ENCODE measurements around the gene MEPE. TPM values are rescaled to one million over a fixed set of nuclear protein-coding genes. Genes with fewer than 3 reads are reported as not detected.

Gene MEPE
- total RNA-seq, 1 donor from 2014 or later, result not detected

GRCh38 chr4:87857789-87858188, 25.0 kb downstream of the MEPE start:
- Mint-ChIP-seq H3K9me3 (peaks cover 2% of the 10 kb centered on the region), H3K27ac (no peak overlapping the region), H3K27me3 (ENCODE audit: insufficient read depth, low read depth) (peaks cover 4% of the 10 kb centered on the region), H3K4me3 (no peak overlapping the region), H3K36me3 (no peaks in the 10 kb centered on the region), H3K4me1 (peaks cover 6% of the 10 kb centered on the region)
- Histone ChIP-seq H3K4me2 (no peak overlapping the region), H3K79me2 (ENCODE audit: low read depth) (no peaks in the 10 kb centered on the region), H3K9me3 (ENCODE audit: low read depth) (no peaks in the 10 kb centered on the region), H3K27ac (no peak overlapping the region), H3K4me3 (no peak overlapping the region), H3K9ac (no peak overlapping the region), H3K27me3 (no peaks in the 10 kb centered on the region), H2AFZ (replicated peaks) (no peak overlapping the region), H3K4me1 (no peaks in the 10 kb centered on the region), H3F3A (ENCODE audit: low read depth) (no peaks in the 10 kb centered on the region), H4K20me1 (ENCODE audit: low read depth) (no peaks in the 10 kb centered on the region), H3K36me3 (no peaks in the 10 kb centered on the region)
- no peak for TF ChIP-seq CTCF (IDR thresholded peaks at IDR 0.05)
- DNase-seq (ENCODE audit: low spot score), result no peak

- H3K79me2 ChIP-seq (ENCODE audit: low read depth), result no peaks in the 10 kb centered on the region
- Mint-ChIP-seq H3K4me1 (peaks cover 13% of the 10 kb centered on the region), H3K9me3 (peaks cover 13% of the 10 kb centered on the region), H3K36me3 (no peaks in the 10 kb centered on the region), H3K27ac (no peak overlapping the region), H3K4me3 (no peak overlapping the region), H3K27me3 (ENCODE audit: insufficient read depth, low read depth) (peaks cover 4% of the 10 kb centered on the region)
- H3K4me3 ChIP-seq, result no peak overlapping the region
- no peaks in the 10 kb centered on the region for H3K36me3 ChIP-seq
- no peak overlapping the region for H3K9ac ChIP-seq
- no peaks in the 10 kb centered on the region for H3K9me3 ChIP-seq (ENCODE audit: low read depth)
- H2AFZ ChIP-seq (replicated peaks), result no peak overlapping the region
- no peaks in the 10 kb centered on the region for H3F3A ChIP-seq (ENCODE audit: low read depth)
- TF ChIP-seq EZH2 (IDR thresholded peaks at IDR 0.05), result no peak
- TF ChIP-seq EZH2phosphoT487 (IDR thresholded peaks at IDR 0.05), result no peak
- no peak for TF ChIP-seq CTCF (IDR thresholded peaks at IDR 0.05)
- no peak overlapping the region for H3K27ac ChIP-seq
- H4K20me1 ChIP-seq (ENCODE audit: low read depth), result no peaks in the 10 kb centered on the region
- peaks cover 9% of the 10 kb centered on the region for H3K4me1 ChIP-seq
- H3K27me3 ChIP-seq, result no peaks in the 10 kb centered on the region
- no peak overlapping the region for H3K4me2 ChIP-seq
- DNase-seq (ENCODE audit: low spot score), result no peak
Measured at GRCh38 chr4:87862236-87862635, 29.5 kb downstream of the MEPE start.

- Mint-ChIP-seq H3K4me3 (no peak overlapping the region), H3K4me1 (peaks cover 13% of the 10 kb centered on the region), H3K36me3 (no peaks in the 10 kb centered on the region), H3K27ac (no peak overlapping the region), H3K9me3 (peaks cover 10% of the 10 kb centered on the region), H3K27me3 (ENCODE audit: insufficient read depth, low read depth) (peaks cover 3% of the 10 kb centered on the region)
- Histone ChIP-seq H3K79me2 (ENCODE audit: low read depth) (no peaks in the 10 kb centered on the region), H3K4me1 (peaks cover 9% of the 10 kb centered on the region), H3K9me3 (ENCODE audit: low read depth) (no peaks in the 10 kb centered on the region), H3K36me3 (no peaks in the 10 kb centered on the region), H3F3A (ENCODE audit: low read depth) (no peaks in the 10 kb centered on the region), H3K9ac (no peak overlapping the region), H3K4me3 (no peak overlapping the region), H2AFZ (replicated peaks) (no peak overlapping the region), H4K20me1 (ENCODE audit: low read depth) (no peaks in the 10 kb centered on the region), H3K4me2 (no peak overlapping the region), H3K27ac (no peak overlapping the region), H3K27me3 (no peaks in the 10 kb centered on the region)
- no peak for DNase-seq (ENCODE audit: low spot score)
- TF ChIP-seq CTCF (IDR thresholded peaks at IDR 0.05), result no peak
- TF ChIP-seq EZH2 (IDR thresholded peaks at IDR 0.05), result no peak
- TF ChIP-seq EZH2phosphoT487 (IDR thresholded peaks at IDR 0.05), result no peak
Measured at GRCh38 chr4:87863486-87863885, 30.7 kb downstream of the MEPE start.

- Mint-ChIP-seq H3K4me1 (peaks cover 13% of the 10 kb centered on the region), H3K9me3 (peaks cover 10% of the 10 kb centered on the region), H3K4me3 (no peak overlapping the region), H3K27me3 (ENCODE audit: insufficient read depth, low read depth) (no peaks in the 10 kb centered on the region), H3K36me3 (no peaks in the 10 kb centered on the region), H3K27ac (no peak overlapping the region)
- DNase-seq (ENCODE audit: low spot score), result no peak
- TF ChIP-seq CTCF (IDR thresholded peaks at IDR 0.05) (no peak), EZH2phosphoT487 (IDR thresholded peaks at IDR 0.05) (no peak), EZH2 (IDR thresholded peaks at IDR 0.05) (no peak)
- H3K4me1 ChIP-seq, result peaks cover 9% of the 10 kb centered on the region
- no peaks in the 10 kb centered on the region for H3K27me3 ChIP-seq
- no peak overlapping the region for H3K9ac ChIP-seq
- no peak overlapping the region for H2AFZ ChIP-seq (replicated peaks)
- H3K4me2 ChIP-seq, result no peak overlapping the region
- H4K20me1 ChIP-seq (ENCODE audit: low read depth), result no peaks in the 10 kb centered on the region
- H3F3A ChIP-seq (ENCODE audit: low read depth), result no peaks in the 10 kb centered on the region
- H3K9me3 ChIP-seq (ENCODE audit: low read depth), result no peaks in the 10 kb centered on the region
- no peak overlapping the region for H3K27ac ChIP-seq
- H3K79me2 ChIP-seq (ENCODE audit: low read depth), result no peaks in the 10 kb centered on the region
- H3K36me3 ChIP-seq, result no peaks in the 10 kb centered on the region
- H3K4me3 ChIP-seq, result no peak overlapping the region
Measured at GRCh38 chr4:87864321-87864720, 31.6 kb downstream of the MEPE start.
